GM21381 (cell line): Measurements from ENCODE around the gene CUL1.

Experiments
- ATAC-seq: cut with Tn5 transposase; IDR thresholded peaks from one replicate; pipeline ENCODE4 v1.9.1; 2021; ENCODE audit warnings: mild to moderate bottlenecking, moderate library complexity; ENCODE audit not compliant: unreplicated experiment

The CUL1 gene

GRCh38 chr7:148753224-148753623, 54.5 kb downstream of the CUL1 start:
- no peak for ATAC-seq

GRCh38 chr7:148754912-148755311, 56.2 kb downstream of the CUL1 start:
- ATAC-seq, result no peak

GRCh38 chr7:148761499-148762278, 63.0 kb downstream of the CUL1 start:
- ATAC-seq, result no peak

- ATAC-seq, result no peak
Observed at GRCh38 chr7:148763622-148764021, 64.9 kb downstream of the CUL1 start.

GRCh38 chr7:148770004-148770403, 71.3 kb downstream of the CUL1 start:
- ATAC-seq, result no peak

GRCh38 chr7:148772297-148773089, 73.8 kb downstream of the CUL1 start:
- ATAC-seq, result no peak

GRCh38 chr7:148773334-148773733, 74.6 kb downstream of the CUL1 start:
- ATAC-seq, result peak; percentile 95

GRCh38 chr7:148774471-148774870, 75.8 kb downstream of the CUL1 start:
- ATAC-seq, result no peak

GRCh38 chr7:148782757-148783456, 84.2 kb downstream of the CUL1 start:
- ATAC-seq, result no peak

GRCh38 chr7:148783801-148784527, 85.3 kb downstream of the CUL1 start:
- no peak for ATAC-seq

- ATAC-seq, result no peak
Observed at GRCh38 chr7:148787571-148788295, 89.0 kb downstream of the CUL1 start.

- no peak for ATAC-seq
Observed at GRCh38 chr7:148789220-148789619, 90.5 kb downstream of the CUL1 start.

GRCh38 chr7:148790131-148790726, 91.5 kb downstream of the CUL1 start:
- ATAC-seq, result no peak

GRCh38 chr7:148790850-148791249, 92.1 kb downstream of the CUL1 start:
- no peak for ATAC-seq

GRCh38 chr7:148791546-148791945, 92.8 kb downstream of the CUL1 start:
- no peak for ATAC-seq

GRCh38 chr7:148793590-148793989, 94.9 kb downstream of the CUL1 start:
- no peak for ATAC-seq

- no peak for ATAC-seq
Observed at GRCh38 chr7:148794476-148794875, 95.8 kb downstream of the CUL1 start.

- no peak for ATAC-seq
Observed at GRCh38 chr7:148796841-148797240, 98.1 kb downstream of the CUL1 start.

- no peak for ATAC-seq
Observed at GRCh38 chr7:148799893-148800555, 101.3 kb downstream of the CUL1 start.
